HepG2 (cell line): ENCODE data around the gene SNUPN. TPM values are rescaled to one million over a fixed set of nuclear protein-coding genes. Genes with fewer than 3 reads are reported as not detected.

ENCODE experiments used
- ATAC-seq: fragments of 200-7000 bp; cut with Tn5 transposase; 3 replicates; pipeline ENCODE4 v1.9.1; 2020; ENCODE audit warnings: mild to moderate bottlenecking, moderate library complexity
- BruUV-seq: library from RNA; stranded (reverse); fragments of 400-500 nt; replicated peaks from 2 replicates; lab custom pipeline; 2021; lab: Mats Ljungman, UMichigan
- CTCF ChIA-PET: fragments of 300-600 bp; formaldehyde crosslinking; extraction: SDS; loops from one replicate; lab custom pipeline; 2021; ENCODE audit warnings: low total read pairs, inconsistent platforms, low intra/inter-chr PET ratio; lab: Yijun Ruan, JAX
- POLR2A ChIA-PET: fragments of 350-600 bp; sonication (Branson Sonifier 250); formaldehyde crosslinking; loops from one replicate; lab custom pipeline; 2020; ENCODE audit warnings: antibody characterized with exemption, inconsistent platforms; lab: Yijun Ruan, JAX
- DNase-seq: peaks from one replicate; pipeline ENCODE4 v3.0.0-alpha.2; 2015; ENCODE audit warnings: low spot score
- FAIRE-seq: peaks from 3 replicates; lab custom pipeline; 2011; peaks lifted over from hg19 to GRCh38; lab: Jason Lieb, UNC
- H2AFZ ChIP-seq: one replicate; pipeline ENCODE4 v1.6.1; 2011; ENCODE audit warnings: low read length, inconsistent platforms
- H3K27ac ChIP-seq: fragments of 300-600 bp; 3 replicates; pipeline ENCODE4 v1.8.0; 2011; ENCODE audit warnings: mixed run types, mild to moderate bottlenecking, mixed read lengths, low read length, inconsistent platforms; ENCODE audit not compliant: insufficient read depth; ENCODE audit errors: extremely low read length
- H3K27me3 ChIP-seq, 2 experiments: fragments of 200-600 bp in 1 of 2; 2 replicates in 1 of 2; 3 replicates in 1 of 2; pipeline versions ENCODE4 v1.6.0 to v1.8.0; 2011; ENCODE audit warnings: low read length in 2 of 2, mild to moderate bottlenecking in 2 of 2, moderate library complexity in 2 of 2, inconsistent platforms in 1 of 2; ENCODE audit not compliant: insufficient read depth in 2 of 2, control insufficient read depth in 1 of 2
- H3K36me3 ChIP-seq, 2 experiments: fragments of 200-600 bp in 1 of 2; replicated peaks in 1 of 2; 2 replicates in 1 of 2; 3 replicates in 1 of 2; pipeline versions ENCODE4 v1.5.1 to v1.8.0; 2011; ENCODE audit warnings: low read length in 2 of 2, inconsistent platforms in 1 of 2; ENCODE audit not compliant: insufficient read depth in 2 of 2, control insufficient read depth in 1 of 2
- H3K4me1 ChIP-seq: 2 replicates; pipeline ENCODE4 v1.5.1; 2012; ENCODE audit warnings: low read length, inconsistent platforms; ENCODE audit not compliant: insufficient read depth
- H3K4me2 ChIP-seq: 2 replicates; pipeline ENCODE4 v1.6.0; 2011; ENCODE audit warnings: low read depth, low read length, inconsistent platforms
- H3K4me3 ChIP-seq, 3 experiments: fragments of 200-600 bp in 1 of 3; sonication (generic), shearing (Covaris generic) in 1 of 3; replicated peaks in 1 of 3; 2 replicates each; pipeline ENCODE4 v1.5.1; 2011 to 2016; ENCODE audit warnings: low read length in 3 of 3, inconsistent platforms in 2 of 3, low read depth in 2 of 3, mild to moderate bottlenecking in 2 of 3, control low read depth in 1 of 3, mixed read lengths in 1 of 3; ENCODE audit not compliant: insufficient read depth in 1 of 3
- H3K79me2 ChIP-seq: one replicate; pipeline ENCODE4 v1.6.1; 2011; ENCODE audit warnings: low read length, inconsistent platforms; ENCODE audit not compliant: insufficient read depth
- H3K9ac ChIP-seq: 2 replicates; pipeline ENCODE4 v1.6.0; 2011; ENCODE audit warnings: mild to moderate bottlenecking, low read depth, low read length, inconsistent platforms; ENCODE audit not compliant: insufficient read depth
- H3K9me3 ChIP-seq: 2 replicates; pipeline ENCODE4 v1.5.1; 2012; ENCODE audit warnings: mild to moderate bottlenecking, low read length
- H4K20me1 ChIP-seq: 2 replicates; pipeline ENCODE4 v1.6.0; 2011; ENCODE audit warnings: inconsistent platforms, mild to moderate bottlenecking, low read length, moderate library complexity; ENCODE audit not compliant: insufficient read depth
- HNRNPH1 ChIP-seq: fragments of 200-400 bp; formaldehyde crosslinking; optimal IDR thresholded peaks from 2 replicates; pipeline ENCODE3; 2017; ENCODE audit warnings: mild to moderate bottlenecking, low read depth, low read length
- MEF2D ChIP-seq: sonication (generic); formaldehyde crosslinking; IDR thresholded peaks from 2 replicates; pipeline ENCODE4 v1.5.1; 2020; ENCODE audit warnings: mild to moderate bottlenecking, missing genetic modification reagents
- NFE2 ChIP-seq: sonication (generic); formaldehyde crosslinking; IDR thresholded peaks from 2 replicates; pipeline ENCODE4 v1.4.0; 2020; ENCODE audit warnings: missing genetic modification reagents
- SP4 ChIP-seq: sonication (generic); formaldehyde crosslinking; IDR thresholded peaks from 2 replicates; pipeline ENCODE4 v1.8.1; 2023; ENCODE audit warnings: mild to moderate bottlenecking, missing genetic modification reagents
- ZKSCAN1 ChIP-seq: fragments of 150-350 bp; IDR thresholded peaks from 2 replicates; pipeline ENCODE4 v1.6.1; 2014; ENCODE audit warnings: low read length
- ZNF3 ChIP-seq: IDR thresholded peaks from 2 replicates; pipeline ENCODE4 v1.7.0; 2017; ENCODE audit warnings: inconsistent platforms
- ZNF567 ChIP-seq: sonication (generic); formaldehyde crosslinking; IDR thresholded peaks from 2 replicates; pipeline ENCODE4 v1.8.1; 2023; ENCODE audit warnings: mild to moderate bottlenecking, missing genetic modification reagents, borderline replicate concordance
- ZNF607 ChIP-seq: sonication (generic); formaldehyde crosslinking; IDR thresholded peaks from 2 replicates; pipeline ENCODE4 v1.5.1; 2020; ENCODE audit warnings: missing genetic modification reagents, mild to moderate bottlenecking, borderline replicate concordance
- ZNF720 ChIP-seq: sonication (generic); formaldehyde crosslinking; IDR thresholded peaks from 2 replicates; pipeline ENCODE4 v1.4.0; 2020; ENCODE audit warnings: missing genetic modification reagents
- ZNF792 ChIP-seq: IDR thresholded peaks from 2 replicates; pipeline ENCODE4 v1.6.1; 2016
- ZZZ3 ChIP-seq: sonication (generic); formaldehyde crosslinking; IDR thresholded peaks from 2 replicates; pipeline ENCODE4 v1.4.0; 2020; ENCODE audit warnings: missing genetic modification reagents, mild to moderate bottlenecking, borderline replicate concordance
- whole genome bisulfite sequencing: methylation state at CpG from one replicate; pipeline ENCODE4 v1.1.6; 2017; ENCODE audit warnings: low lambda C conversion rate; 5-methylcytosine and 5-hydroxymethylcytosine counted together
- in situ Hi-C: cut with HindIII; loops from 2 replicates; pipeline ENCODE4 v1.10.0; 2017; ENCODE audit warnings: low pct_unique_long_range_greater_than_20kb; ENCODE audit not compliant: extremely low pct_ligation_motif_present
- intact Hi-C: fragments of 100-400 bp; cut with micrococcal nuclease; formaldehyde crosslinking; loops from one replicate; pipeline ENCODE4 v1.10.0; 2022; ENCODE audit not compliant: unreplicated experiment
- polyA plus RNA-seq, 8 experiments: library from polyadenylated mRNA; depleted of rRNA in 3 of 8; stranded (reverse) in 7 of 8; unstranded in 1 of 8; fragments of >200 nt; fragmentation: Illumina TruSeq in 4 of 8; extraction: Trizol in 4 of 8; gene quantifications; 2 replicates each; pipeline versions ENCODE4 v1.2.1 to v1.2.3, GENCODE V29; 2011 to 2016; ENCODE audit warnings: low read depth in 4 of 8, missing spikeins in 1 of 8, mixed read lengths in 1 of 8; ENCODE audit not compliant: insufficient read depth in 1 of 8
- total RNA-seq, 5 experiments: library from RNA; depleted of rRNA; stranded (reverse); fragments of >200 nt; fragmentation: Illumina TruSeq; extraction: Trizol; gene quantifications; 2 replicates each; pipeline ENCODE4 v1.2.3, GENCODE V29; 2016; ENCODE audit warnings: low read depth in 1 of 5
- TF ChIP-seq, protein P1 (sequence below): sonication (generic); formaldehyde crosslinking; IDR thresholded peaks from 2 replicates; pipeline ENCODE4 v1.8.1; 2023; ENCODE audit warnings: missing genetic modification reagents, inconsistent platforms, borderline replicate concordance

SNUPN gene
- total and polyA plus RNA-seq, 2 of the 13 experiments (the other 11 are each of a cell fraction or from before 2014, with no cell fraction given) = 9.0 to 16.4 TPM

DNA sequence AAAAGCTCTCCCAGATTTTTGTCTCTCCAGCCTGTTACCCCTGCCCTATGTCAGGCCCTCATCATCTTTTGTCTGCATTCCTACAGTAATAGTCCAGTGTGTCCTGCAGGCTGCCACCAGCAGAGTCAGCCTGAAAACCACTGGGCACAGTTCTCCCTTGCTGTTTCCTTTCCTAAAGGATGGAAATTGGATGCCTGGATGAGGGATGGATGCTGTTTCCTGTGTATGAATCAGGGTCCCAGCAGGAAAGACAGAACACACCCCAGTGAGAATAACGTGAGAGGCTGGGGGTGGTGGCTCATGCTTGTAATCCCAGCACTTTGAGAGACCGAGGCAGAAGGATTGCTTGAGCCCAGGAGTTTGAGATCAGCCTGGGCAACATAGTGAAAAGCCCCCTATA is 18.9 kb upstream of the SNUPN start:
- ChIA-PET POLR2A (no interaction called here), CTCF (no interaction called here)
- H2AFZ ChIP-seq = no peak overlapping the region
- H4K20me1 ChIP-seq = no peaks in the 10 kb centered on the region
- TF ChIP-seq ZNF3 (CRISPR knock-in tag) (no peak), ZNF720 (CRISPR knock-in tag) (no peak), ZNF792 (CRISPR knock-in tag) (no peak), HNRNPH1 (no peak), ZNF607 (CRISPR knock-in tag) (no peak), ZZZ3 (CRISPR knock-in tag) (no peak), ZKSCAN1 (no peak), NFE2 (CRISPR knock-in tag) (no peak), ZNF567 (no peak), SP4 (CRISPR knock-in tag) (no peak), MEF2D (CRISPR knock-in tag) (no peak)
- TF ChIP-seq, protein P1, sequence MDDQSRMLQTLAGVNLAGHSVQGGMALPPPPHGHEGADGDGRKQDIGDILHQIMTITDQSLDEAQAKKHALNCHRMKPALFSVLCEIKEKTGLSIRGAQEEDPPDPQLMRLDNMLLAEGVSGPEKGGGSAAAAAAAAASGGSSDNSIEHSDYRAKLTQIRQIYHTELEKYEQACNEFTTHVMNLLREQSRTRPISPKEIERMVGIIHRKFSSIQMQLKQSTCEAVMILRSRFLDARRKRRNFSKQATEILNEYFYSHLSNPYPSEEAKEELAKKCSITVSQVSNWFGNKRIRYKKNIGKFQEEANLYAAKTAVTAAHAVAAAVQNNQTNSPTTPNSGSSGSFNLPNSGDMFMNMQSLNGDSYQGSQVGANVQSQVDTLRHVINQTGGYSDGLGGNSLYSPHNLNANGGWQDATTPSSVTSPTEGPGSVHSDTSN (CRISPR knock-in tag) = no peak
- in situ Hi-C loops (loop anchor here (10.0 kb wide), 1 partner anchor 280 kb away; the partner anchor contains the start of gene MAN2C1), intact Hi-C loops (no loop called here)
- H3K4me1 ChIP-seq = peaks cover 35% of the 10 kb centered on the region
- H3K9me3 ChIP-seq = no peaks in the 10 kb centered on the region
- peaks cover 0 to 2% of the 10 kb centered on the region in 2 experiments; a peak in 1 of 5 replicates for H3K27me3 ChIP-seq
- no peak overlapping the region for H3K9ac ChIP-seq
- H3K36me3 ChIP-seq = no peaks in the 10 kb centered on the region
- WGBS = 85% methylated on average over 2 of the region's 2 CpGs
- DNase-seq = no peak
- peaks cover 25% of the 10 kb centered on the region for H3K79me2 ChIP-seq
- no peak for ATAC-seq
- BruUV-seq = no TSS peak
- H3K4me3 ChIP-seq = no peak overlapping the region
- H3K4me2 ChIP-seq = no peak overlapping the region
- no peak for FAIRE-seq
- no peak overlapping the region for H3K27ac ChIP-seq
